HG03457 (cell line): Measurements from ENCODE around the gene TBPL1.

ENCODE experiments used
- ATAC-seq: cut with Tn5 transposase; IDR thresholded peaks from one replicate; pipeline ENCODE4 v1.9.1; 2021; ENCODE audit warnings: moderate number of reproducible peaks; ENCODE audit not compliant: unreplicated experiment

TBPL1 gene

GRCh38 chr6:134034961-134035822 lies 82.2 kb downstream of the TBPL1 start:
- ATAC-seq = no peak

DNA sequence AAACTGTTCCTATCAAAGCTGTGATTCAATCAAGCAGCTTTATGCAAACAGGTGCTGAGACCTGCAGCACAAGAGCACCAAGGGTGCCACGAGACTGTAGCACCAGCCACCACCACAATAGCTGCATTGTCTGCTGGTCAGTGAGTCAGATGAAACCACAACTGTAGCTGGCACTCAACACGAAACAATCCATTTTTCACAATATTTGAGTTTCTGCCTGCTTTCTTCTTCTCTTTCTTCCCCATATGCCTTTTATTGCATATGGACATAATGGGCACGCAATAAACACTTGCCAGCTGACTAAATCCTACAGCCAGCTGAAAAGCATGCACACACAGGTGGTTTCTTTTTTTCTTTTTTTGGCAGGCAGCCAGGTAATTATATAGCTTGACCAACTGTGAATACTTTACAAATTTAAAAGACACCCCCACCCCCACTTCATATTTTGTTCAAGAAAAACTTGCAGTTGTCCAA lies 82.8 kb downstream of the TBPL1 start:
- no peak for ATAC-seq

GRCh38 chr6:134039116-134039515 lies 86.1 kb downstream of the TBPL1 start:
- no peak for ATAC-seq
